Activated naive CD4-positive, alpha-beta T cell treated with anti-CD3 and anti-CD28 coated beads, Interleukin-2, amount 50 U/mL, for 72 hours (primary cell): ENCODE results near the gene PDIA6. TPM values are rescaled to one million over a fixed set of nuclear protein-coding genes. Genes with fewer than 3 reads are reported as not detected.

Source experiments
- ATAC-seq, 2 donors: fragments of 150-1000 bp; cut with Tn5 transposase; 2 replicates each; pipeline ENCODE4 v1.10.0; 2021; ENCODE audit warnings: mild to moderate bottlenecking in 2 of 2, moderate library complexity in 2 of 2
- DNase-seq, 2 donors: peaks; one replicate each; pipeline ENCODE4 v3.0.0; 2021 to 2022; ENCODE audit warnings: low spot score in 2 of 2
- H3K27ac Mint-ChIP-seq, 2 donors: one replicate each; pipeline ENCODE4 v1.8.0; 2022; ENCODE audit warnings: mild to moderate bottlenecking in 2 of 2, mixed read lengths in 2 of 2
- H3K36me3 Mint-ChIP-seq, 2 donors: one replicate each; pipeline ENCODE4 v1.8.0; 2022; ENCODE audit warnings: mixed read lengths in 2 of 2
- H3K9me3 Mint-ChIP-seq, 2 donors: one replicate each; pipeline ENCODE4 v1.8.0; 2022; ENCODE audit warnings: mixed read lengths in 2 of 2
- total RNA-seq, 2 donors: library from RNA; stranded (reverse); gene quantifications; one replicate each; pipeline ENCODE4 v1.2.3, GENCODE V29; 2022

The PDIA6 gene
- total RNA-seq, 2 donors from 2014 or later = 110 to 133 TPM

GRCh38 chr2:10740226-10740625 is 72.4 kb downstream of the PDIA6 start:
- Mint-ChIP-seq H3K36me3 (no peaks in the 10 kb centered on the region), H3K27ac (no peak overlapping the region), H3K9me3 (no peaks in the 10 kb centered on the region)
- DNase-seq = no peak
- ATAC-seq = no peak

- no peak for DNase-seq
- Mint-ChIP-seq H3K27ac (no peak overlapping the region), H3K36me3 (no peaks in the 10 kb centered on the region), H3K9me3 (no peaks in the 10 kb centered on the region)
- ATAC-seq = no peak
Measured at GRCh38 chr2:10738192-10738591, 74.4 kb downstream of the PDIA6 start.

DNA sequence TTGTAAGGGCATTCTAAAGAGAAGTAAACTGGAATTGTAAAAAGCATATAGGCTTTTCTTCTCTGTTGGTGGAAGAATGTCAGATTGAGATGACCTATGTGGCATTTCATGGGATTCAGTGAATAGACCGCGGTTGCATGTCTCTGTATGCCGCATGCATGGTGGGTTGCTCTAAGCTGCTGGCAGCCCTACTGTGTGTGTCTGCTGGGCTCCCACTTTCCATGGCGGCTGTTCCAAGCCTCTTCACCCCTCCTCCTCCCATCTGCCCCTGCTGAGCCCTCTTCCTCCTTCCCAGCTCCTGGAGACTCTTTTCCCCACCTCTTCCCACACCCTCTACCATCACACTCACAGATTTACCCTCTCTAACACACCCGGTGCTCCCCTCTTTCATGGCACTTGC is 78.6 kb downstream of the PDIA6 start:
- Mint-ChIP-seq H3K9me3 (no peaks in the 10 kb centered on the region), H3K36me3 (no peaks in the 10 kb centered on the region), H3K27ac (no peak overlapping the region)
- DNase-seq (no peak), ATAC-seq (no peak)

DNA sequence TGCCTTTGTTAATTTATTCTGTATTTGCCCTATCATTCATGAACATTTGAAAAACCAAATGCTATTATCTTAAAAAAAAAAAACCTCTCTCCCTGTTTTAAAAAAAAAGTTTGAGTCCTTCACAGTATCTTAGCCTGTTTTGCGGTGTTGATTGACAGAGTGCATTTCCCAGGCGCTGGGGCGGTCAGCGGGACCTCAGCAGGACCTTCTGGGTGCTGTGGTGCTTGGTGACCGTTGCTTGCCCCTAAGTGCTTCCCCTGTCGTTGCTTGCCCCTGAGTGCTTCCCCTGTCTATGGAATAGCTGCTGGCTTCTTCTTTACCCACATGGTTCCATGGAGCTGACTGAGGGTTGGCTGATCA is 79.0 kb downstream of the PDIA6 start:
- H3K9me3 Mint-ChIP-seq = no peaks in the 10 kb centered on the region

More for the DNA sequence above, 79.0 kb downstream of the PDIA6 start:
- DNase-seq = no peak
- no peak for ATAC-seq
- no peaks in the 10 kb centered on the region for H3K36me3 Mint-ChIP-seq
- H3K27ac Mint-ChIP-seq = no peak overlapping the region

Other genes with a start within 250 kb of the PDIA6 start
- gene NOL10, start 122.8 kb downstream of the PDIA6 start, total RNA-seq = 10 to 100 TPM; 29.1 to 39.6 TPM
- gene ATP6V1C2, start 91.2 kb downstream of the PDIA6 start, total RNA-seq = under 1 TPM in 1 of 2 donors, not detected in 1; 0.41 TPM
- not detected for gene KCNF1, start 99.1 kb upstream of the PDIA6 start, total RNA-seq